Suprapubic skin (tissue), 3 donors: Measurements from ENCODE around the gene RPS2.

Source experiments
- EP300 ChIP-seq: sonication (generic); formaldehyde crosslinking; IDR thresholded peaks from one replicate; pipeline ENCODE4 v1.6.1; 2017; ENCODE audit warnings: antibody characterized with exemption
- TF ChIP-seq, protein P1 (sequence below), 2 donors: fragments of 200-600 bp in 1 of 2; fragments of 450-650 bp in 1 of 2; sonication (generic) in 1 of 2; IDR thresholded peaks; one replicate each; pipeline ENCODE4 v1.5.1; 2016 to 2019; ENCODE audit warnings: antibody characterized with exemption in 2 of 2, mild to moderate bottlenecking in 1 of 2, moderate library complexity in 1 of 2

DNA sequence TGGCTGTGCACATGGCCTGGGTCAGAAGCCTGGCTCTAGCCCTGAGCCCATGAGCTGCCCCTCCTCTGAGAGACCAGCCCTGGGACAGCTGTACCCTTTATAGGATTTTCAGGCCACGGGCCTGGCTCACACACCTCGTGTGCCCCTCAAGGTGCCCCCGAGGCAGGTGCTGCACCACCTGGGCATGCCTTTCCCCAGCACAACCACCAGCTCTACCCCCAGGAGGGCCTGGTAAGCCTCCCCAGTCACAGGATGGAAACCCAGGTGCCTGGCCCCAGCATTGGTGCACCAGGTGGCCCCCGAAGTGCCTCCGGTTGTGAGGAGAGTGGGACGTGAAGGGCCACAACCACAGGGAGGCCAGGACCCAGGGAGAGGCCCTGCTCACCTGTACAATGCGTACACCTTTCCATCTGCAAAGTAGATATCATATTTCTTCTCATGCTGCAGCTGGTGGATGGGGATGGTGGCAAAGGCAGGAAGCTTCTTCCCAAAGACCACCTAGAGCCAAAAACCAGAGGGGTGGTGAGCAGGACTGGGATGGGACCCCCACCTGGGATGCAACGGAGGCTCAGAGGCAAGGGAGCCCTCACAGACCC, 38.7 kb upstream of the RPS2 start:
- TF ChIP-seq, protein P1, sequence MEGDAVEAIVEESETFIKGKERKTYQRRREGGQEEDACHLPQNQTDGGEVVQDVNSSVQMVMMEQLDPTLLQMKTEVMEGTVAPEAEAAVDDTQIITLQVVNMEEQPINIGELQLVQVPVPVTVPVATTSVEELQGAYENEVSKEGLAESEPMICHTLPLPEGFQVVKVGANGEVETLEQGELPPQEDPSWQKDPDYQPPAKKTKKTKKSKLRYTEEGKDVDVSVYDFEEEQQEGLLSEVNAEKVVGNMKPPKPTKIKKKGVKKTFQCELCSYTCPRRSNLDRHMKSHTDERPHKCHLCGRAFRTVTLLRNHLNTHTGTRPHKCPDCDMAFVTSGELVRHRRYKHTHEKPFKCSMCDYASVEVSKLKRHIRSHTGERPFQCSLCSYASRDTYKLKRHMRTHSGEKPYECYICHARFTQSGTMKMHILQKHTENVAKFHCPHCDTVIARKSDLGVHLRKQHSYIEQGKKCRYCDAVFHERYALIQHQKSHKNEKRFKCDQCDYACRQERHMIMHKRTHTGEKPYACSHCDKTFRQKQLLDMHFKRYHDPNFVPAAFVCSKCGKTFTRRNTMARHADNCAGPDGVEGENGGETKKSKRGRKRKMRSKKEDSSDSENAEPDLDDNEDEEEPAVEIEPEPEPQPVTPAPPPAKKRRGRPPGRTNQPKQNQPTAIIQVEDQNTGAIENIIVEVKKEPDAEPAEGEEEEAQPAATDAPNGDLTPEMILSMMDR (IDR thresholded peaks at IDR 0.05), result no peak
- no peak for TF ChIP-seq EP300
